GM19239 (cell line): ENCODE measurements around the gene TGDS.

Experiments used
- DNase-seq: peaks from one replicate; pipeline ENCODE4 v3.0.0; 2011; ENCODE audit warnings: low spot score; ENCODE audit not compliant: insufficient read length
- FAIRE-seq: peaks from 2 replicates; lab custom pipeline; 2011; peaks lifted over from hg19 to GRCh38; lab: Jason Lieb, UNC

TGDS gene

GRCh38 chr13:94601446-94602431 is 5.8 kb upstream of the TGDS start, which contains the start of gene GPR180:
GPR180 (plus strand) TSS chr13:94601857; CDS start chr13:94601928, 71 bp downstream.
- FAIRE-seq = peak; percentile 99
- DNase-seq = peak; percentile 85

GRCh38 chr13:94599877-94600276 is 3.9 kb upstream of the TGDS start:
- FAIRE-seq = no peak
- DNase-seq = no peak

GRCh38 chr13:94598281-94598680 is 2.3 kb upstream of the TGDS start:
- no peak for FAIRE-seq

GRCh38 chr13:94596575-94596971 is 621 bp upstream of the TGDS start:
- DNase-seq (no peak), FAIRE-seq (no peak)

More at GRCh38 chr13:94598281-94598680, 2.3 kb upstream of the TGDS start:
- DNase-seq = no peak

- no peak for DNase-seq
- FAIRE-seq = peak; percentile 26
Observed at GRCh38 chr13:94595001-94595949, 677 bp downstream of the TGDS start.

GRCh38 chr13:94590744-94591143 is 5.2 kb downstream of the TGDS start:
- DNase-seq (no peak), FAIRE-seq (no peak)

DNA sequence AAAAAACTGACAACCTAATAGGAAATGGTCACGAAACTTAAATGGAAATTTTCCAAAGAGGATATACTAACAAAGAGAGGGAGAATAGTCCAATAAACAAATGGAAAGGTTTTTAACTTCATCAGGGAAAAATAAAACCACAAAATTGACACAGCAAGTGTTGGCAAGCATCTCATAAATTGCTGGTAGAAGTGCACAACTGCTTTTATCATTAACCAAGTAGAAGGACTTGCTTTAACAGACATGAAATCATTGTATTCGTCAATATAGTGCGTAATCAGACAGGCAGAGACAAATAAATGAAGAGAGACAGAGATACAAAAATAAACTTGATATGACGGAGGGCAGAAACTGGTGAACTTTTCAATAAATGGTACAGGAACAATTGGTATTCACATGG is 7.4 kb downstream of the TGDS start:
- FAIRE-seq = no peak
- DNase-seq = no peak

DNA sequence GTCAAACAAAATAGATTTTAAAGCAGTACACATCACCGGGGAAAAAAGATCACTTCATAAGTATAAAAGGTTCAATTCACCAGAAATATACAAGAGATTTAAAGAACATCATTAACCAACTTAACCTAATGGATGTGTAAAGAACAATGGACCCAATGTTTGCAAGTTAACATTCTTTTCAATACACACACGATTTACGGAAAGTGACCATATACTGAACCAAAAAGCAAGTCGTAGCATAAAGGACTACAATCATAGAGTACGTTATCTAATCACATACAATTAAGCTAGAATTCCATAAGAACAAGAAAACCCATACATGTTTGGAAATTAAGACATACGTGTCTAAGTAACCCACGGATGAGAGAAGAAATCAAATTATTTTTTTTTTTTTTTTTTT is 9.6 kb downstream of the TGDS start:
- DNase-seq (no peak), FAIRE-seq (no peak)

DNA sequence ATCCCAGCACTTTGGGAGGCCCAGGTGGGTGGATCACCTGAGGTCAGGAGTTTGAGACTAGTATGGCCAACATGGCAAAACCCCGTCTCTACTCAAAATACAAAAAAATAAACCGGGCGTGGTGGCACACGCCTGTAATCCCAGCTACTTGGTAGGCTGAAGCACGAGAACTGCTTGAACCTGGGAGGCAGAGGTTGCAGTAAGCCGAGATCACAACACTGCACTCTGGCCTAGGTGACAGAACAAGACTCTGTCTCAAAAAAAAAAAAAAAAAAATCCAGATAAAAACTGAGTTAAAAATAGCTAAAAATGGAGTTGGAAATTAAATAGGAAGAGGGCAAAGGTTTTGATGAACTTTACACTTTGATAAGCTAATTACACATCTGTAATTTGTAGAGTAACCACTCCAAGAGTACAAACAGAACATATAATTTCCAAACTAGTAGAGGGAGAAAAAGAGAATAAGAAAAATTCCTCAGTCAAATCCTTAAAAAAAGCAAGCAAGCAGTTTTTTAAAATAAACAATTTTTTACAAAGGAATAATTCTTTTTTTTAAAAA is 10.3 kb downstream of the TGDS start:
- DNase-seq (no peak), FAIRE-seq (no peak)

DNA sequence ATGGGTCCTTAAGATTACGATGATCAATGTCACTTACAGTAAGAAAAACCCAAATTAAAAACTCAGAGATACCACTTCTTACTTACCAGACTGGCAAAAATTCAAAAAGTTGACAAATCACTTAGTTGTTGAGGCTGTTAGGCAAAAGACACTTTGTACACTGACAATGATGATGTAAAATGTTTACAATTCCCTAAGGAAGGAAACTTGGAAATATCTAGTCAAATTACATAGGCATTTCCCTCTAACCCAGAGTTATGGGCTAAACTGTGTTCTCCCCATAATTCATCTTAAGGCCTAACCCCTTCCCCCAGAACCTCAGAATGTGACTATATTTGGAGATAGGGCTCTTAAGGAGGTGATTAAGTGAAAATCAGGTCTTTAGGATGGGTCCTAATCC is 12.0 kb downstream of the TGDS start:
- no peak for DNase-seq
- FAIRE-seq = peak; percentile 21

- FAIRE-seq = no peak
- no peak for DNase-seq
Observed at GRCh38 chr13:94579063-94579462, 16.9 kb downstream of the TGDS start.

- no peak for FAIRE-seq
Observed at GRCh38 chr13:94569615-94570014, 26.3 kb downstream of the TGDS start.

DNA sequence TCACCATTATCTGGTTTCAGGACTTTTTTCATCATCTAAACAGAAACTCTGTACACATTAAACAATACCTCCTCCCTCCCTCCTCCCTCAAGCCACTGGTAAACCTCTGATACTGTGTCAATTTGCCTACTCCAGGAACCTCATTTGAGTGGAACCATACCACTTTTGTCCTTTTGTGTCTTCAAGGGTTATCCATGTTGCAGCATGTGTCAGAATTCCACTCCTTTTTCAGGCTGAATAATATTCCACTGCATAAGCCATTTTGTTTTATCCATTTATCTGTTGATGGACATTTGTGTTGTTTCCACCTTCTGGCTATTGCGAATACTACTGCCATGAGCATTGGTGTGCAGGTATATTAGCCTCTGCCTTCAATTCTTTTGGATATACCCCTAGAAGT is 27.5 kb downstream of the TGDS start:
- DNase-seq (no peak), FAIRE-seq (no peak)

More at GRCh38 chr13:94569615-94570014, 26.3 kb downstream of the TGDS start:
- no peak for DNase-seq

DNA sequence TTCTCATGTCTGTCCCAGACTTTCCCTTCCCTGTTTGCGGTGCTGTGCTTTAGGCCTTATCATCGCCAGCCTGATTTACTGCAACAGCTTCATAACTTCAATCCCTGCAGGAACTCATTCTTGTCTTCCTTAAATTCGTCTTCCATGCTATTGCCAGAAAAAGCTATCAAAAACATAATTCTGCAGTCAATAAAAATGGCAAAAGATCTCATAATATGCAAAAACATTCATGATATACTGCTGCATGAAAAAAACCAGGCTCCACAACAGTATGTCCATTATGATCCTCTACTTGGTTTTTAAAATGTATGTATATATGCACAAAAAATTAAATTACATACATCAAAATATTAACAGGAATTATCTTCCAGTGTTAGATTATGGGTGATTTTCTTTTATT is 28.4 kb downstream of the TGDS start:
- DNase-seq (no peak), FAIRE-seq (no peak)

DNA sequence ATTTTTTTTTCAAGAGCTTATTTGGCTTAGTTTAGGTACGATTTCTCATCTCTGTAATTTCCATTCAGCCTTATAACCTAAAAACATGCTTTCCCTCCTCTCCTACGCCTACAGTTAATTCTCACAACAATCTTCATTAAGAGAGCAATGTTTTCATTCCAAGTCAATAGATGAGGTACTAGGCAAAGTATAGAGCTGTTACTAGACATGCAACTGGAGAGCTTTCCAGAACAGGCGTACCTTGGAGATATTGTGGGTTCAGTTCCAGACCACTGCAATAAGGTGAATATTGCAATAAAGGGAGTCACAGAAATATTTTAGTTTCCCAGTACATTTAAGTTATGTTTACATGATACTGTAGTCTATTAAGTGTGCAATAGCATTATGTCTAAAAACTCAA is 34.8 kb downstream of the TGDS start:
- FAIRE-seq (no peak), DNase-seq (no peak)

GRCh38 chr13:94560116-94560515 is 35.8 kb downstream of the TGDS start:
- no peak for FAIRE-seq

DNA sequence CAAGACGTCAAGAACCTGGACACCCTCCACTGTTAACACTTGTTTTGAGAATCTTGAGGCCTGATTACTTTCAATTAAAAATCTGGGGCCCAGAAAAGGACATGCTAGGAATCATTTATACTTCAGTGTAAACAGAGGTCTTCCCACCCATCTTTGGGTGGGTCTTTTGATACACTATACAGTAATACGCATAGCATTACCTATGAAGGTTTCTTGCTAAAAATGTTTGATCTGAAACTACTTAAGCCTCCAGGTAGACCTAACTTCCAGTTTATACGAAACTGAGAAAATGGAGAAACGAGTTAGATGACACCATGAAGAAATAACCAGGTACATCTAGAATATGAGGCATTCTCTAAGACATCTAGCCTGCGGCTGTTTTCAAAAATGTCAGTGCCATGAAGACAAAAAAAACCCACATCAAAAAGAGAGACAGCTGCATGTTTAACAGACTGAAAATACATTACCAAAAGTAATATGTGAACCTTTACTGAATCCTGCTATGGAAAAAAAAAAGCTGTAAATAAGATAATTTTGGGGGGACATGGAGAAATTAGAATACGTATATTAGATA is 36.6 kb downstream of the TGDS start:
- FAIRE-seq = peak; percentile 72

More at GRCh38 chr13:94560116-94560515, 35.8 kb downstream of the TGDS start:
- DNase-seq = no peak

GRCh38 chr13:94558716-94559115 is 37.2 kb downstream of the TGDS start:
- no peak for FAIRE-seq

More for the DNA sequence above, 36.6 kb downstream of the TGDS start:
- DNase-seq = no peak

GRCh38 chr13:94557684-94558235 is 38.2 kb downstream of the TGDS start:
- DNase-seq = no peak
- FAIRE-seq = no peak

More at GRCh38 chr13:94558716-94559115, 37.2 kb downstream of the TGDS start:
- DNase-seq = no peak

GRCh38 chr13:94556621-94557020 is 39.3 kb downstream of the TGDS start:
- DNase-seq (no peak), FAIRE-seq (no peak)
